WTC11 (cell line): ENCODE measurements around the gene UROC1. TPM values are rescaled to one million over a fixed set of nuclear protein-coding genes. Genes with fewer than 3 reads are reported as not detected.

ENCODE experiments used
- ATAC-seq: fragments of 200-7000 bp; cut with Tn5 transposase; 2 replicates; pipeline ENCODE4 v1.10.0; 2021; ENCODE audit warnings: mild to moderate bottlenecking, moderate library complexity
- CTCF ChIA-PET: fragments of 300-600 bp; sonication (Branson Sonifier 250); formaldehyde crosslinking; loops from one replicate; lab custom pipeline; 2021; ENCODE audit warnings: antibody characterized with exemption; lab: Charles Lee
- POLR2A ChIA-PET: fragments of 350-600 bp; sonication (Branson Sonifier 250); formaldehyde crosslinking; loops from one replicate; lab custom pipeline; 2021; ENCODE audit warnings: antibody characterized with exemption; lab: Charles Lee
- DNase-seq: peaks from one replicate; pipeline ENCODE4 v3.0.0; 2021; ENCODE audit warnings: low spot score
- H3K27ac Mint-ChIP-seq: 2 replicates; pipeline ENCODE4 v1.8.0; 2021; ENCODE audit warnings: mixed read lengths
- H3K27me3 Mint-ChIP-seq: 2 replicates; pipeline ENCODE4 v1.8.0; 2021; ENCODE audit warnings: low read depth, mild to moderate bottlenecking, moderate library complexity, mixed read lengths
- H3K36me3 Mint-ChIP-seq: 2 replicates; pipeline ENCODE4 v1.8.0; 2021; ENCODE audit warnings: mixed read lengths
- H3K4me1 Mint-ChIP-seq: 2 replicates; pipeline ENCODE4 v1.8.0; 2022; ENCODE audit warnings: mixed read lengths
- H3K4me3 Mint-ChIP-seq: 2 replicates; pipeline ENCODE4 v1.8.0; 2021; ENCODE audit warnings: mild to moderate bottlenecking, moderate library complexity, mixed read lengths
- H3K9me3 Mint-ChIP-seq: 2 replicates; pipeline ENCODE4 v1.8.0; 2021; ENCODE audit warnings: mixed read lengths
- CREB1 ChIP-seq: sonication (generic); formaldehyde crosslinking; IDR thresholded peaks from 2 replicates; pipeline ENCODE4 v1.8.0; 2023; ENCODE audit warnings: mild to moderate bottlenecking, missing genetic modification reagents
- E2F5 ChIP-seq: sonication (generic); formaldehyde crosslinking; IDR thresholded peaks from 2 replicates; pipeline ENCODE4 v1.8.1; 2022; ENCODE audit warnings: mild to moderate bottlenecking, moderate library complexity, missing genetic modification reagents
- GABPB1 ChIP-seq: sonication (generic); formaldehyde crosslinking; IDR thresholded peaks from 2 replicates; pipeline ENCODE4 v1.8.1; 2023; ENCODE audit warnings: mild to moderate bottlenecking, missing genetic modification reagents
- HMGA2 ChIP-seq: fragments of 250-450 bp; sonication (Bioruptor Pico); IDR thresholded peaks from 2 replicates; pipeline ENCODE4 v1.4.0; 2021; ENCODE audit warnings: mild to moderate bottlenecking, moderate library complexity
- IRF1 ChIP-seq: sonication (generic); formaldehyde crosslinking; IDR thresholded peaks from 2 replicates; pipeline ENCODE4 v1.8.0; 2023; ENCODE audit warnings: missing genetic modification reagents
- JAZF1 ChIP-seq: fragments of 250-450 bp; sonication (Bioruptor Pico); IDR thresholded peaks from 2 replicates; pipeline ENCODE4 v1.9.0; 2021; ENCODE audit warnings: moderate library complexity, mild to moderate bottlenecking, inconsistent platforms
- MAX ChIP-seq: sonication (generic); formaldehyde crosslinking; IDR thresholded peaks from 2 replicates; pipeline ENCODE4 v1.8.0; 2022; ENCODE audit warnings: mild to moderate bottlenecking, missing genetic modification reagents
- NFATC4 ChIP-seq: fragments of 250-450 bp; sonication (Bioruptor Pico); IDR thresholded peaks from 2 replicates; pipeline ENCODE4 v1.9.0; 2021; ENCODE audit warnings: mild to moderate bottlenecking
- NFE2L1 ChIP-seq: sonication (generic); formaldehyde crosslinking; IDR thresholded peaks from 2 replicates; pipeline ENCODE4 v1.8.1; 2023; ENCODE audit warnings: missing genetic modification reagents
- NFYB ChIP-seq: sonication (generic); formaldehyde crosslinking; conservative IDR thresholded peaks from 2 replicates; pipeline ENCODE4 v1.8.0; 2022; ENCODE audit warnings: low read depth, missing genetic modification reagents
- OVOL2 ChIP-seq: fragments of 250-450 bp; sonication (Bioruptor Pico); IDR thresholded peaks from 2 replicates; pipeline ENCODE4 v1.9.0; 2021; ENCODE audit warnings: mild to moderate bottlenecking, borderline replicate concordance
- SMAD3 ChIP-seq: sonication (generic); formaldehyde crosslinking; IDR thresholded peaks from 2 replicates; pipeline ENCODE4 v1.8.0; 2022; ENCODE audit warnings: missing genetic modification reagents, mild to moderate bottlenecking, borderline replicate concordance
- SOX15 ChIP-seq: fragments of 250-450 bp; sonication (Bioruptor Pico); IDR thresholded peaks from 2 replicates; pipeline ENCODE4 v1.9.0; 2021; ENCODE audit warnings: mild to moderate bottlenecking
- SP1 ChIP-seq: sonication (generic); formaldehyde crosslinking; conservative IDR thresholded peaks from 2 replicates; pipeline ENCODE4 v1.8.1; 2022; ENCODE audit warnings: missing genetic modification reagents
- TEAD1 ChIP-seq: sonication (generic); formaldehyde crosslinking; IDR thresholded peaks from 2 replicates; pipeline ENCODE4 v1.8.0; 2022; ENCODE audit warnings: mild to moderate bottlenecking, missing genetic modification reagents
- TP53 ChIP-seq: sonication (generic); formaldehyde crosslinking; IDR thresholded peaks from 2 replicates; pipeline ENCODE4 v1.8.1; 2023; ENCODE audit warnings: mild to moderate bottlenecking, missing genetic modification reagents
- ZBTB21 ChIP-seq: sonication (generic); formaldehyde crosslinking; IDR thresholded peaks from 2 replicates; pipeline ENCODE4 v1.8.1; 2023; ENCODE audit warnings: mild to moderate bottlenecking, missing genetic modification reagents, borderline replicate concordance
- ZNF317 ChIP-seq: sonication (generic); formaldehyde crosslinking; IDR thresholded peaks from 2 replicates; pipeline ENCODE4 v1.8.1; 2023; ENCODE audit warnings: low read depth, mild to moderate bottlenecking, moderate library complexity, missing genetic modification reagents, borderline replicate concordance
- ZNF396 ChIP-seq: fragments of 250-450 bp; sonication (Bioruptor Pico); IDR thresholded peaks from 2 replicates; pipeline ENCODE4 v1.8.0; 2021; ENCODE audit warnings: mild to moderate bottlenecking, moderate library complexity, borderline replicate concordance
- ZNF671 ChIP-seq: fragments of 250-450 bp; sonication (Bioruptor Pico); IDR thresholded peaks from 2 replicates; pipeline ENCODE4 v1.8.0; 2021; ENCODE audit warnings: mild to moderate bottlenecking
- total RNA-seq: library from RNA; stranded (reverse); gene quantifications from 3 replicates; pipeline ENCODE4 v1.2.3, GENCODE V29; 2021
- TF ChIP-seq, protein P1 (sequence below): sonication (generic); formaldehyde crosslinking; conservative IDR thresholded peaks from 2 replicates; pipeline ENCODE4 v1.8.1; 2022; ENCODE audit warnings: mild to moderate bottlenecking, missing genetic modification reagents
- TF ChIP-seq, protein P2 (sequence below): sonication (generic); formaldehyde crosslinking; IDR thresholded peaks from 2 replicates; pipeline ENCODE4 v1.8.0; 2022; ENCODE audit warnings: mild to moderate bottlenecking, missing genetic modification reagents
- TF ChIP-seq, protein P3 (sequence below): sonication (generic); formaldehyde crosslinking; IDR thresholded peaks from 2 replicates; pipeline ENCODE4 v1.8.0; 2023; ENCODE audit warnings: missing genetic modification reagents, mild to moderate bottlenecking, borderline replicate concordance

UROC1 gene
- total RNA-seq, 1 experiment from 2014 or later = not detected

DNA sequence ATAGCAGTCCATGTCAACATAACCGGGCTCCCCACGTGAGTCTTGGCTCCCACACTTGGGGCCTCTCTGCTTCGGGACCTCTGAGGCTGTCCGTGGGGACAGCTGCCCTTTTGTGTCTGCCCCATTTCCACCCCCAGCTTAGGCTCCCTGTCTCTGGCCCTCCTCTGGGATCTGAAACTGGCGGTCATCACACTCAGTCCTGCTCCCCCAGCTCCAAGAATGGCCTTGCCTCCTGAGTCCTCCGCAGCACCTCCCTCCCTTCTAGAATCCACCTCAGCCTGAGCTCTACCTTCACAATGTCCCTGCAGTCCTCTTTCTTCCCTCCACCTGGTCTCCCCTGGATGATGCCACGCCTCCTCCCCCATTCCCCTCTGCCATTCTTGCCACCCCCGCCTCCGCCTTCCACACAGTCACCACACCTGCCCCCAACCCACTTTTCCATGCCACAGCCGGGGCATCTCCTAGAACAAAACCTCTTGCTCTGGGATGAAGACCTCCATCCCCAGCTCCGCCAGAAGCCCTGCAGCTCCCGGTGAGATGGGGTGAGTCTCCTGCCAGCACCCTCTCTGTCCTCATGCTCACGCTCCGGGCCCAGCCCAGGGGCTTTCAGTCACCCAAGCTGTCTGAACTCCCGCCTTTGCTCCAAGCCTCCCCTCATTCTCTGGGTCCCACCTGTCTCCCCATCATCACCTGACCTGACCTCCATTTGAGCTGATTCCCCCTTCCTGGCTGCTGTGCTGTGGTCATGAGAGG is 34.9 kb downstream of the UROC1 start:
- Mint-ChIP-seq H3K36me3 (no peaks in the 10 kb centered on the region), H3K4me3 (no peak overlapping the region), H3K4me1 (peaks cover 35% of the 10 kb centered on the region), H3K27ac (no peak overlapping the region), H3K27me3 (no peaks in the 10 kb centered on the region; the same call in 1 of the 2 replicates), H3K9me3 (no peaks in the 10 kb centered on the region)
- ATAC-seq (no peak), DNase-seq (no peak)
- CTCF ChIA-PET = no interaction called here
- POLR2A ChIA-PET = no interaction called here
- TF ChIP-seq TP53 (CRISPR knock-in tag) = no peak
- no peak for TF ChIP-seq SOX15
- TF ChIP-seq NFATC4 (CRISPR knock-in tag) = no peak
- TF ChIP-seq SP1 = no peak
- TF ChIP-seq ZNF396 (CRISPR knock-in tag) = no peak
- no peak for TF ChIP-seq MAX

GRCh38 chr3:126481808-126482502 is 35.6 kb downstream of the UROC1 start:
- H3K9me3 Mint-ChIP-seq = no peaks in the 10 kb centered on the region
- H3K27ac Mint-ChIP-seq = no peak overlapping the region
- ATAC-seq (no peak), DNase-seq (no peak)
- TF ChIP-seq CREB1 (no peak), NFYB (CRISPR knock-in tag) (no peak), ZNF317 (CRISPR knock-in tag) (no peak), GABPB1 (CRISPR knock-in tag) (peak; percentile 49; the same call in 1 of the 2 replicates), TEAD1 (CRISPR knock-in tag) (no peak), E2F5 (CRISPR knock-in tag) (no peak)
- TF ChIP-seq, protein P1, sequence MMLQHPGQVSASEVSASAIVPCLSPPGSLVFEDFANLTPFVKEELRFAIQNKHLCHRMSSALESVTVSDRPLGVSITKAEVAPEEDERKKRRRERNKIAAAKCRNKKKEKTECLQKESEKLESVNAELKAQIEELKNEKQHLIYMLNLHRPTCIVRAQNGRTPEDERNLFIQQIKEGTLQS (CRISPR knock-in tag) = no peak
- peaks cover 38% of the 10 kb centered on the region for H3K4me1 Mint-ChIP-seq
- H3K4me3 Mint-ChIP-seq = no peak overlapping the region
- CTCF ChIA-PET = no interaction called here
- H3K27me3 Mint-ChIP-seq = no peaks in the 10 kb centered on the region; the same call in 1 of the 2 replicates
- H3K36me3 Mint-ChIP-seq = no peaks in the 10 kb centered on the region
- POLR2A ChIA-PET = no interaction called here

GRCh38 chr3:126480861-126481260 is 36.7 kb downstream of the UROC1 start:
- no peaks in the 10 kb centered on the region for H3K36me3 Mint-ChIP-seq
- DNase-seq (no peak), ATAC-seq (no peak)
- H3K27ac Mint-ChIP-seq = no peak overlapping the region
- POLR2A ChIA-PET = interaction anchor here (0.5 kb wide), 1 partner anchor 182 kb away, joined by 3 read pairs; no protein-coding TSS in a partner anchor
- H3K9me3 Mint-ChIP-seq = no peaks in the 10 kb centered on the region
- no peak overlapping the region for H3K4me3 Mint-ChIP-seq
- H3K27me3 Mint-ChIP-seq = no peaks in the 10 kb centered on the region; the same call in 1 of the 2 replicates
- CTCF ChIA-PET = no interaction called here
- peaks cover 34% of the 10 kb centered on the region for H3K4me1 Mint-ChIP-seq
- TF ChIP-seq IRF1 (CRISPR knock-in tag) (no peak), TP53 (CRISPR knock-in tag) (no peak), NFE2L1 (CRISPR knock-in tag) (no peak), JAZF1 (no peak), ZNF671 (CRISPR knock-in tag) (no peak), CREB1 (no peak), OVOL2 (CRISPR knock-in tag) (no peak), ZBTB21 (no peak), SMAD3 (CRISPR knock-in tag) (no peak), HMGA2 (CRISPR knock-in tag) (no peak)
- TF ChIP-seq, protein P1 (CRISPR knock-in tag) = no peak
- TF ChIP-seq, protein P2, sequence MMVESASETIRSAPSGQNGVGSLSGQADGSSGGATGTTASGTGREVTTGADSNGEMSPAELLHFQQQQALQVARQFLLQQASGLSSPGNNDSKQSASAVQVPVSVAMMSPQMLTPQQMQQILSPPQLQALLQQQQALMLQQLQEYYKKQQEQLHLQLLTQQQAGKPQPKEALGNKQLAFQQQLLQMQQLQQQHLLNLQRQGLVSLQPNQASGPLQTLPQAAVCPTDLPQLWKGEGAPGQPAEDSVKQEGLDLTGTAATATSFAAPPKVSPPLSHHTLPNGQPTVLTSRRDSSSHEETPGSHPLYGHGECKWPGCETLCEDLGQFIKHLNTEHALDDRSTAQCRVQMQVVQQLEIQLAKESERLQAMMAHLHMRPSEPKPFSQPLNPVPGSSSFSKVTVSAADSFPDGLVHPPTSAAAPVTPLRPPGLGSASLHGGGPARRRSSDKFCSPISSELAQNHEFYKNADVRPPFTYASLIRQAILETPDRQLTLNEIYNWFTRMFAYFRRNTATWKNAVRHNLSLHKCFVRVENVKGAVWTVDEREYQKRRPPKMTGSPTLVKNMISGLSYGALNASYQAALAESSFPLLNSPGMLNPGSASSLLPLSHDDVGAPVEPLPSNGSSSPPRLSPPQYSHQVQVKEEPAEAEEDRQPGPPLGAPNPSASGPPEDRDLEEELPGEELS (CRISPR knock-in tag) = no peak
- TF ChIP-seq, protein P3, sequence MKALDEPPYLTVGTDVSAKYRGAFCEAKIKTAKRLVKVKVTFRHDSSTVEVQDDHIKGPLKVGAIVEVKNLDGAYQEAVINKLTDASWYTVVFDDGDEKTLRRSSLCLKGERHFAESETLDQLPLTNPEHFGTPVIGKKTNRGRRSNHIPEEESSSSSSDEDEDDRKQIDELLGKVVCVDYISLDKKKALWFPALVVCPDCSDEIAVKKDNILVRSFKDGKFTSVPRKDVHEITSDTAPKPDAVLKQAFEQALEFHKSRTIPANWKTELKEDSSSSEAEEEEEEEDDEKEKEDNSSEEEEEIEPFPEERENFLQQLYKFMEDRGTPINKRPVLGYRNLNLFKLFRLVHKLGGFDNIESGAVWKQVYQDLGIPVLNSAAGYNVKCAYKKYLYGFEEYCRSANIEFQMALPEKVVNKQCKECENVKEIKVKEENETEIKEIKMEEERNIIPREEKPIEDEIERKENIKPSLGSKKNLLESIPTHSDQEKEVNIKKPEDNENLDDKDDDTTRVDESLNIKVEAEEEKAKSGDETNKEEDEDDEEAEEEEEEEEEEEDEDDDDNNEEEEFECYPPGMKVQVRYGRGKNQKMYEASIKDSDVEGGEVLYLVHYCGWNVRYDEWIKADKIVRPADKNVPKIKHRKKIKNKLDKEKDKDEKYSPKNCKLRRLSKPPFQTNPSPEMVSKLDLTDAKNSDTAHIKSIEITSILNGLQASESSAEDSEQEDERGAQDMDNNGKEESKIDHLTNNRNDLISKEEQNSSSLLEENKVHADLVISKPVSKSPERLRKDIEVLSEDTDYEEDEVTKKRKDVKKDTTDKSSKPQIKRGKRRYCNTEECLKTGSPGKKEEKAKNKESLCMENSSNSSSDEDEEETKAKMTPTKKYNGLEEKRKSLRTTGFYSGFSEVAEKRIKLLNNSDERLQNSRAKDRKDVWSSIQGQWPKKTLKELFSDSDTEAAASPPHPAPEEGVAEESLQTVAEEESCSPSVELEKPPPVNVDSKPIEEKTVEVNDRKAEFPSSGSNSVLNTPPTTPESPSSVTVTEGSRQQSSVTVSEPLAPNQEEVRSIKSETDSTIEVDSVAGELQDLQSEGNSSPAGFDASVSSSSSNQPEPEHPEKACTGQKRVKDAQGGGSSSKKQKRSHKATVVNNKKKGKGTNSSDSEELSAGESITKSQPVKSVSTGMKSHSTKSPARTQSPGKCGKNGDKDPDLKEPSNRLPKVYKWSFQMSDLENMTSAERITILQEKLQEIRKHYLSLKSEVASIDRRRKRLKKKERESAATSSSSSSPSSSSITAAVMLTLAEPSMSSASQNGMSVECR (CRISPR knock-in tag) = no peak
